PC-9 (cell line): ENCODE measurements around the gene LRRTM4.

Experiments
- CTCF ChIP-seq: fragments of 200-600 bp; sonication (generic); conservative IDR thresholded peaks from 2 replicates; pipeline ENCODE4 v1.6.1; 2017; ENCODE audit warnings: mixed run types, antibody characterized with exemption, mild to moderate bottlenecking, moderate library complexity
- EZH2 ChIP-seq: fragments of 200-600 bp; sonication (generic); IDR thresholded peaks from 2 replicates; pipeline ENCODE4 v1.8.0; 2017; ENCODE audit warnings: antibody characterized with exemption, low read depth

GRCh38 chr2:77521931-77522470 lies at the start of gene LRRTM4:
- TF ChIP-seq CTCF (no peak), EZH2 (no peak)
